HT-29 (cell line): ENCODE measurements around the gene CHKA. TPM values are rescaled to one million over a fixed set of nuclear protein-coding genes. Genes with fewer than 3 reads are reported as not detected.

Experiments used
- DNase-seq: peaks from one replicate; pipeline ENCODE4 v3.0.0-alpha.2; 2015; ENCODE audit warnings: low spot score
- total RNA-seq: library from RNA; depleted of rRNA; stranded (reverse); fragments of >200 nt; shearing (Covaris generic); gene quantifications from 2 replicates; pipeline ENCODE4 v1.2.3, GENCODE V29; 2014

The CHKA gene
- total RNA-seq, 1 experiment from 2014 or later = 79.4 TPM

DNA sequence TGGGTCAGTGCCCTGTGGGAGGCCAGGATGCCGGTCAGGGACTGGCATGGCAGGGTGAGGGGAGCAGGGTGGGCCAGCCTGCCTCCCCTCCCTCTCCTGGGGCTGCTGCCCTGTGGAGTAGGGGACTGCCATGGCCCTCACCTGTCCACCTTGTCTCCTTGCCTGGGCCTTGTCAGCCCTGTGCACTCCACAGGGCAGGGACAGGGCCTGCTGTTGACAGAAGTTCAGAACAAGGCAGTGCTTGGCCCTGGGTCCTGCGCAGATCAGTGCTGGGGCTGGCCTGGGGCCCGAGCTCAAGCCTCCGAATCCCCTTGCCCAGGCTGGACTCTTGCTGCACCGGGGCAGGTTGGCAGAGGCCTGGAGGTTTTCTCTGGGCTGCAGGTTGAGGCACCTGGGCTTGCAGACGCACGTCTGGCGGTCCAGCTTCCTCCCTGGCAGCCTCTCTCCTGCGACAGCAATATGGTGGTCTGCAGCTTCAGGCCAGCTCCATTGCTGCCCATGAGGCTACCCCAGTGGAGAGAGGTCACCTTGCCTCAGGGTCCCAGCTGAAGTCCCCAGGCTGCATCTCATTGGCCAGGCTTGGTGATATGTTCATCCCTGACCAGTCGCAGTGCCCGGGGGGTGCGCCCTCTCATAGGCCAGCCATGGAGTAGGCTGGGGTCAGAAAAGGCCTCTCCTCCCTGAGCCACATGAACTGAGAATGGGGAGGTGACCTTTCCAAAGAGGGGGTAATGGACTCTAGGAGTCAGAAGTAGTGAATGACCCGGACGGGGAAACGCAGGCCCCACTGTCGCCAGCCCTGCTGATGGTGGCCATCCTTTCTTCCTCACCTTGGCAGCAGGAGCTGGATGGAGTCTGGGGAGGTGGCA lies 21.5 kb upstream of the CHKA start:
- DNase-seq = no peak

DNA sequence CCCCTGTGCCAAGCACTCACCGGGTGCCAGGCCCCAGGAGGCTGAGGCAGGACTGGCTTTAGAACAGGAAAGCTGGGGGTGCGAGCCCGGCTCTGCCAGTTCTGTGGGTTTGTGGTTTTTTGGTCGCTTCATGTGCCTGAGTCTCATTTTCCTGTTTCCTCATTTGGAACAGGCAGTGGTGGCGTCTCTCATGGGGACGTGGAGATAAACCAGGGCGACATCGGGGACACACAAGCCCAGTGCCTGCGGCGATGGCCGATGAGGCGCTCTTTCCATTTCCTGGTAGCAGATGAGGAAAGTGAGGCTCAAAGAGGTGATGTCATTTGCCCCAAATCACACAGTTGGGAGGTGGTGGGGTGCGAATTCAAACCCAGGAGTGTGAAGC lies 20.8 kb upstream of the CHKA start:
- DNase-seq = no peak

DNA sequence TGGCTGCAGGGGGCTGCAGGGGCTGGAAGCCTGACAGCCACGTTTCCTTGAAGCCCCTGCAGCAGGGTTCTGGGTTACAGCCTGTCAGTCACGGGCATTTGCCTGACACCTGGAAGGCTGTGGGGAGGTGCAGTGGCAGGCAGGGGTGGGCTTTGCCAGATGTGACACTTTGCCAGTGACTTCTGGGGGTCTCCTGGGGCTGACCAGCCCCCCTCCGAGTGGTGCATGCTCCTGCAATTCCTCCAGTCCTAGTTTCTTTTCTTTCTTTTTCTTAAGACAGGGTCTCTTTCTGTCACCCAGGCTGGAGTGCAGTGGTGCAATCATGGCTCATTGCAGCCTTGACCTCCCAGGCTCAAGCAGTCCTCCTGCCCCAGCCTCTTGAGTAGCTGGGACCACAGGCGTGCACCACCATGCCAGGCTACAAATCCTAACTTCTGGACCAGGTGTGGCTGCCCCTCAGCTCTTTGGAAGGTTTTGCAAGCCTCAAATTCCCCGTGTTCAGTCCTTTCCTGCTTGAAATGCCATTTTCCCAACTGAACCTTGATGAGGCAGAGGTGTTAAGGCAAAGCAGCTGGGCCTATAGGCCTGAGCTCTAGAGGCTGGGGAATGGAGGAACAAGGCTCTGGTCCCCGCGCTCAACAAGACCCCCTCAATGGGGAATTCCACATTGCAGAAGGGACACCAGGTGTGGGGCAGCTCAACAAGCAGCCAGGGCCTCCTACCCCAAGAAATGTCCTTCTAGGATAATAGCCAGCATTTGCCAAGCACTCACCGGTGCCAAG lies 20.2 kb upstream of the CHKA start:
- DNase-seq = no peak

DNA sequence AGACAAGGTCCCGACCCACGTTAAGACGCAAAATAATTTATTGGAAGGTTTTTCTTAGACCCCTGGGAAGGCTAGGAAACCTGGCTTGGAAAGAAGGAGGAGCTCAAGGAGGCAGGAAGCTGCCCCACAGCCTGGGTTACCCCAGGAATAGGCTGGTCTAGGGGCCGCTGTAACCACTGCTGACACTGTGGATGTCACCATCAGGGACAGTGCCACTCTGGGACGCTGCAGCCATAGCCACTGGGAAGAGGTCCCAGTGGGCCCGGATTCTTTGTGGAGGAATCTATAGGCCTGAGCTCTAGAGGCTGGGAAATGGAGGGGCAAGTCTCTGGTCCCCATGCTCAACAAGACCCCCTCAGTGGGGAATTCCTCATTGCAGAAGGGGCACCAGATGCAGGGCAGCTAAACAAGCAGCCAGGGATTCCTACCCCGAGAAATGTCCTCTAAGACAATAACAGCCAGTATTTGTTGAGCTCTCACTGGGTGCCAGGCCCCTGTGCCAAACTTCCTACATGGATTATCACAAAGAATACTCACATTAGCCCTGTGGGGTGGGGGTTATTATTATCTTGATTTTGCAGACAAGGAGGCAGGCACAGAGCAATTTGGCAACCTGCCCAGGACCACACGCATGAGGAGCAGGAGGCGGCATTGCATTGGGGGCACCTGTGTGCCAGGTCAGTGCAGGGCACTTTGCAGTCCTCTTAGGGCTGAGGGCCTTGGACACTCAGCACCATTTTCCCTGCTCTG lies 19.5 kb upstream of the CHKA start:
- no peak for DNase-seq

DNA sequence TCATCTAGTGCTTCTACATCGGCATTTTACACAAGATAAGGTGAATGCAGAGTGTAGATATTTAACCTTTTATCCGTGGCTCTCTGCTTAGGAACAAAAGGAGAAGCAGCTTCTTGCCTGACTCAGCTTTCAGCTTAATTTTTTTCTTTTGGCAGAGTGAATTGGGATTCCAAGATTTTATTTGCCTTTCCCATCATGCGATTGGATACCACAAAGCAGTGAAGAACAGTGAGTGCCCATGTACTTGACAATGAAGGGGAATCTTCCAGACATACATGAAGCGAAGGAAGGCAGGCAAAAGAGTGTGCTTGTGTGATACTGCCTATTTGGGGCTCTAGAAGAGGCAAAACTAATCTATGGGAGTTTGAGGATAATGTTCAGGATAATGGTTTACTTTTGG lies 17.0 kb upstream of the CHKA start:
- no peak for DNase-seq

DNA sequence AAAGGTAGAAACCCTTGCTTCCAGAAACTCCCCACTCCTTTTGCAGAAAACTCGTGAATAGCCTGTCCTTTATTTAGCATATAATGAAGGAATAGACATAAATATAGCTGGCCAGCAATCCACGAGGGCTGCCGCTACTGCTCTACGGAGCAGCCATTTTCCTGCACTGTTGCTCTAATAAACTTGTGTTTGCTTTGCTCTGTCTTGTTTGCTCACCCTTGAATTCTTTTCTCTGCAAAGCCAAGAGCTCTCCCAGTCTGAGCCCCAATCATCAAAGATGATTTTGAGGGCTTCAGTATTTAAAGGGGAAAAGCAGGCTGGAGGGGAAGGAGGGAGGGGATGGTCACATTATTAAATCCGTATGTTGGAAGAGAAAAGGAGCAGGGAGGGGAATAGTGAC lies 16.6 kb upstream of the CHKA start:
- no peak for DNase-seq

DNA sequence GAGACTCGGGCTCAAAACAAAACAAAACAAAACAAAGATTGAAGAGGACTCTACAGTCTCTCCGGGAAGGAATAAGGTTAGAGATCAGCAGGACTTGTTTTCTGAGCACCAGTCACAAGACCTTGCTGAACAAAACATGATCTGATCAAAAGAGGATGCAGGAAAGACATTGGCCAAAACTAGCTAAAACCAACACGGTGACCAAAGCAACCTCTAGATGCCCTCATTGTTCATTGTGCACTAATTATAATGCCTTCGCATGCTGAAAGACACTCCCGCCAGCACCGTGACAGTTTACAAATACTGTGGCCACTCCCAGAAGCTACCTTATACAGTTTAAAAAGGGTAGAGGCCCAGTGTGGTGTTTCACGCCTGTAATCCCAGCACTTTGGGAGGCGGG lies 15.7 kb upstream of the CHKA start:
- no peak for DNase-seq

DNA sequence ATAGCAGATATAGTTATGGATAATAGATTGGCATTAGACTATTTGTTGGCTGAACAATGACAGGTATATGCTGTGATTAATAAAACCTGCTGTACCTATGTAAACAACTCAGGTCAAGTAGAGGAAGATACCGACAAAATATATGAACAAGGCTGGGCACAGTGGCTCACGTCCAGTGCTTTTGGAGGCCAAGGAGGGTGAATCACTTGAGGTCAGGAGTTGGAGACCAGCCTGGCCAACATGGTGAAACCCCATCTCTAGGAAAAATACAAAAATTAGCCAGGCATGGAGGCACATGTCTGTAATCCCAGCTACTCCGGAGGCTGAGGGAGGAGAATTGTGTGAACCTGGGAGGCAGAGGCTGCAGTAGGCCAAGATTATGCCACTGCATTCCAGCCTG lies 14.0 kb upstream of the CHKA start:
- no peak for DNase-seq

DNA sequence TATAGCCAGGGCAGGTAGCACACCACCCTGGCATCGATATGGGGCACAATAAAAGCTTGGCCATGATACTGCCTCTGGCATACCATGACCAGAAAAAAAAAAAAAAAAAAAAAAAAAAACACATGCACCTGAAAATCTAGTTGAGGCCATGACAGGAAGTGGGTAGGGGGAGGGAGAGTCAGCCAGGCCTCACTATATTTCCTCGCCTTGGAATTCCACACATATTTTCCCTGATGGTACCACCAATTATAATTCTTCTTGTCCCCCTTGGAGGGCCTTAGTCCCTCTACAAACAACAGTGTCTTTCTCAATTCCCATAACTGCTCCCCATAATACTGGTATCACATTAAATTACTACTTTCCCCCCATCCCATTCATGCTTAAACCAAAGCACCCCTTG lies 12.6 kb upstream of the CHKA start:
- DNase-seq = no peak

DNA sequence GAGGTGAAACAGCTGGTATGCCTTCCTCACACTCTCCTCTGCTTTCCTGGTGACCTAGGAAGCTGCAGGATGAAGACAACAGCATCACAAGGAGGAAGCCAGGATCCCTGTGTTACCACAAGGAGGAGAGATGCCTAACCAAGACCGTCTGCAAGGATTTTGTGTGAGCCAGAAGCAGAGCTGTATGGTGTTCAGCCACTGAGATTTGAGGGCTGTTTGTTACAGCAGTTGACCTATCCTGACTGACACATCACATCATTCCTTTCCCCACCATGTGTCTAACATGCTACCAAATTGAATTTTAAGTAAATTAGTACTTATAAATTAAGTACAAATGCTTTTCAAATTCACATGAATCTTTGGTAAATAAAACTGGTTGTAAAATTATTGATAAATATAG lies 8.9 kb upstream of the CHKA start:
- DNase-seq = no peak

DNA sequence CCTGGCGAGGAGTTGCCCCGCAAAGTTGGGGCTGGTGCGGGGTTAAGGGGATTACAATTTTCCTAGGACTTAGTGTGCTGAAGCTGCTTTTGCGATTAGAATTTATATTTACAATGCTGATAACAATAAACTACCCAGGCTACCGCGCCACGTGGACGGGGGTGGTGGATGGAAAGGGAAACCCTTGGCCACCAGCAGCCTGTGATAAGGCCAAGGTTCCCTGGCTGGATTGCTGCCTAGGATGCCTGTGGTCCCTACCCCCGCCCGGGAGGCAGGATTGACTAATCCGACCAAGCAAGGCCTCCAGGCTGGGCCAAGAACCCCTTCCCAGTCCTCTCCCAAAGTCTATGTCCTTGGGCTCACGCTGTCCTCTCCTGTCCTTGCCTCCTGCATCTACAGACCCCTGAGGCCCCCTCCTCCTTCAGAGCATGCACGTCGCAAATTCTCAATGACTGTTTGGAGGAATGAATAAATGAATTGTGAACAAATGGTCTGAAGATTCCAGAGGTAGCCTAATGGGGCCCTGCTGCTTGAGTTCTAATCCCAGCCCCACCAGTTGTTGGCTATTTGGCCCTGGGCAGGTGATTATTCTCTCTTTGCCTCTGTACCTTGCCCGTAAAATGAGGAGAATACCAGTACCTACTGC lies 7.6 kb upstream of the CHKA start:
- peak; percentile 58 for DNase-seq

DNA sequence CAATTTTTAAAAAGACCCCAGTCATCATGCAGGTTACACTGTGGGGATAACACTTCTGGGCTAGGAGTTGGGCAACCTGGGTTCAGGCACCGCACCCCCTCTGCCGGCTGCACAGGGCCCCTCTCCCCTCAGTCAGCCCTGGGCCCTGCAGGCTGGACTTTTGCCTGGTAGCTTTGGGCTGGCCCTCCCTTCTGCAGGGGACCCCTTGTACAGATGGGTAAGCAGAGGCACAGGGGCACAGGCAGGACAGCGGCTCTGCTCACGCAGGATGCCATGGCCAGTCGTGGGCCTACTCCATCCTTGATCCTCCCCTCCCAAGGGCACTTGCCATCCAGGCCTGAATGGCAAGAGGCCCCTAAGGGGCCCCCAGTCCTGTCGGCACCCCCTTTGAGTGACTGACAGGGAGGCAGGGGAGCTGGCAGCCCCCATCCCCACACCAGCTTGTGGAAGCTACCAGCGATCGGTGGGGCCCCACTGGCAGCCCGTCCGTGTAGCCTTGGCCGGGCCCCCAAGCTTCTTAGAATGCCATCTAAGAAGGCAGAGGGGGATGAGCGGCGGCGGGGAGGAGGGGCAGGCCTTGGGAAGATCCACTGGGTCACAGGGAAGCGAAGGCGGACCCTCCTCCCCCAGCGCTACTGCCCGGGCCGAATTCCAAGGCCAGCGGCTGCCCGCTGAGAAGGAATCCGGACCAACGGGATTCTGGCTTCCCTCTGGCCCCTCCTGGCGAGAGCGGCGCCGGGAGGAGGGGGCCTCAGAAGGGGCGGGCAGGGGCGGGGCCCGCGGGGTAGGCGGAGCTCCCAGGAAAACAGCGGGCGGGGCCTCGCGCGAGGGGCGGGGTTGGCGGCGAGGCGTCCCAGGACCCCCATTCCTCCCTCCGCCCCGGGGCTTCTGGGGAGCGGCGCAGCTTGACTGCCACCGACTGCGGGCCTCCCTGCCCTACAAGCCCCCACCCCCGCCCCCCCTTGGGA lies 6.8 kb upstream of the CHKA start:
- peak; percentile 87 for DNase-seq

DNA sequence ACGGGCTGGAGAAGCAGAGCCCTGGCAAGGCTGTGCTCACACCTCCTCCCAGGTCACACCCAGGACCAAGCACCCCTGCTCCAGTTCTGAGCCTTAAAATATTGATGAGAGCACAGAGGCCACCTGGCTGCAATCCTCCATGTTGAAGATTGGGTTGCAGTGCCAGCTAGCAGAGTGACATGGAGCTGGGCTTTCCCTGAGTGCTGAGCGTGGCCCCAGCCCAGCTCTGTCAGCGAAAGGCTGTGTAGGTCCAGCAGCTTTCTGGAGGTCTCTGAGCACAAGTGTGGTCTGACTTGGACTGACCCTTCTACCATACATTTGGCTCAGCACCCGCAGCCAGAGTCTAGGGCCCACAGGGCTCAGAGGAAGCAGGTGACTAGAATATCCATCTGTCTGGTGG lies 4.0 kb upstream of the CHKA start:
- no peak for DNase-seq

DNA sequence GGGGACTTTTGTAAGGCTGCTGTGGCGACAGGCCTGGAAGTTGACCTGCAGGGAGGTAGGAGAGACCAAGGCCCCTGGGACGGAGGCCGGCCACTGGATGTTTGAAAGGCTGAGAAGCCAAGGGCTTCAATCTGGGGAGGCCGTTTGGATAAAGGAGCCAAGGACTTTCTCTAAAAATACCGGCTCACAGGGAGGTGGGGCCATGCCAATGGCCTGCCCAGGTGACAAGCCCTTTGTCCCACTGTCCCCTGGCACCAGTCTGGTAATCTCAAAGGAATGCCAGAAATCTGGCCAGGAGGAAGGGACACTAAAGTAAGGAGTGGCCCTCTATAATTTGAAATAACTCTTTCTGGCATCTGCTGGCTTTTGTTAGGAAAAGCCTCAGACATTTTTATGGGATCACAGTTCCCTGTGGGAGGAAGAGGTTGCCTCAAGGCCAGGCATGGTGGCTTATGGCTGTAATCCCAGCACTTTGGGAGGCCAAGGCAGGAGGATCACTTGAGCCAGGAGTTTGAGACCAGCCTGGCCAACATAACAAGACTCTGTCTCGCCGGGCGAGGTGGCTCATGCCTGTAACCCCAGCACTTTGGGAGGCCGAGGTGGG lies 1.9 kb upstream of the CHKA start:
- peak; percentile 94 for DNase-seq

DNA sequence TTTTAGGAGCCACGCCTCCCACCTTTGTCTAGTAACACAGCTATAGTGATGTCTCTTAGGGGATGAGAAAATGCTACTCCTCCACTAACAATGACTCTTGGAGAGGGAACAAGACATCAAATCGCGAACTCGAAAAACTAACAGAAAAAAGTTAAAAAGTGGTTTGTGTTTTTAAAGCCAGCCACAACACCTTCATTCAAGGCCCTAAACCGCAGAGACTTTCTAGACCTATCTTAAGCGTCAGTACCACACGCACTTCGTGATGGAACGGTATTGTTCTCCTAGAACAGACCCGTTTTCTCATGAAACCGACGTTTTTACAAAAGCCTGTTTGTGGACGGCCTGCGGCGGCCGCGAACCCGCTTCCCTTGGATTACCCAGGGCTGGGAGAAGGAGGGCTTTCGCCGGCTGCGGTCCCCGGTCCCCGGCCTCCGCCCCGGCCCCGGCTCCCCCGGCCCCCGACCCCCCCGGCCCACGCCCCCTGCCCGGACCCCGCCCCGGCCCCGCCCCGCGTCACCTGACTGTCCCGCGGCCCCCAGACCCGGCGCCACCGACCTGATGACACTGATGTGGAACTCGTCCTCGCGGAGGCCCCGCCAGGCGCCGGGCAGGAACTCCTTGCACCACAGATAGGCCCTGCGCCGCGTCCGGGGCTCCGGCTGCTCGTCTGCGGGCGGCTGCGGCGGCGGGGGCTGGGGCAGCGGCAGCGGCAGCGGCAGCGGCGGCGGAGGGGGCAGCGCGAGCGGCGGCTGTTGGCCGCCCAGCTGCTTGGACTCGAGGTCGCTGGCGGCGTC lies 718 bp downstream of the CHKA start:
- peak; percentile 52 for DNase-seq

DNA sequence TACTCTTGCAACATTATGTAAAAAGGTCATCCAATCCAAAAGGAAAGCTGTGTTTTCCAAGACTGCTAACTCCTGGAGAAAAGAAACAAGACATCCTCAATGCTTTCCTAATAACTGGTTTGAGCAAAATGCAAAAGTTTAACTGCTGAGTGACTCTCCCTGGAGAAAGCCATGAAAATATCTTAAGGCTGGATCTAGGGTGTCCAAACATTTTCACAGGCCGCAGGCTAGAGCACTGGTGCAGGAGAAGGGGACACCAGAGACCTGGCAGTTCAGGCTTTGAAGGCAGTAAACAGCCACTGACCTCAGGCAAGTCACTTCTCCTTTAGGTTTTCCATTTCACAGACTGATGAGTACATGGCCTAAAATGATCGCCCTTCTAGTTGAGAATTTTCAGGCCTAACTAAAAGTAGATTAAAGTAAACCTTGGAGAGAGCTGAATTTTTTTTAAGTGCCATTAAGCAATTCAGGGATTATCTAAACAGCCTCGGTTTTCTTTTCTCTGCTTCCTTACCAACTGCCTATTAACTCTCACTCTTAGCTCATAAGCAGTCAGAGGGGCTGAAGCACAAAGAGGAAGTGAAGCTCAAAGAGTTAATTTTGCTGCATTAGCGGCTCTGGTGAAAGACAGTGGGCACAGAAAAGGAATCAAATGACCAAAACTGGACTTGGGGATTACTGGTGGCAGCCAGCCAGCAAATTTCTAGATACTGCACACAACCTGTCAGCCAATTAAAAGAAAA lies 2.3 kb downstream of the CHKA start:
- DNase-seq = peak; percentile 53

DNA sequence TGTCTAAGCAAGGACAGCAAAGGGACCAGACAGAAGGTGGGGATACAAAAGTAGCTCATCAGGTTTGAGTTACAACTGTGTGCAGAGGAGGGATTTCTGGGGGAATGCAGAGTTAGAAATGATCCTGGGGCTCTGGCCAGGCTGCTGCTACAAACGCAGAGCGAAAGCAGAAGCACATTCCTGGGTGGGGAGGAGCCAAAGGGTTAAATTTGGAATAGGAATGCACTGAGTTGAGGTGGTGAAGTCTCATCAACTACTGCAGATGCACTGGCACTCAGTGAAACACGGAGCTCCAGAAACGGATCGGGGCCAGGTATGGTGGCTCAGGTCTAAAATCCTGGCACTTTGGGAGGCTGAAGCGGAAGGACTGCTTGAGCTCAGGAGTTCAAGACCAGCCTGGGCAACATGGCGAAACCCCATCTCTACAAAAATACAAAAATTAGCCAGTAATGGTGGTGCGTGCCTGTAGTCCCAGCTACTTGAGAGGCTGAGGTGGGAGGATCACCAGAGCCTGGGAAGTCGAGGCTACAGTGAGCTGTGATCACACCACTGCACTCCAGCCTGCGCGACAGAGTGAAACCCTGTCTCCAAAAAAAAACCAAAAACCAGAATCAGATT lies 3.2 kb downstream of the CHKA start:
- DNase-seq = peak; percentile 82

DNA sequence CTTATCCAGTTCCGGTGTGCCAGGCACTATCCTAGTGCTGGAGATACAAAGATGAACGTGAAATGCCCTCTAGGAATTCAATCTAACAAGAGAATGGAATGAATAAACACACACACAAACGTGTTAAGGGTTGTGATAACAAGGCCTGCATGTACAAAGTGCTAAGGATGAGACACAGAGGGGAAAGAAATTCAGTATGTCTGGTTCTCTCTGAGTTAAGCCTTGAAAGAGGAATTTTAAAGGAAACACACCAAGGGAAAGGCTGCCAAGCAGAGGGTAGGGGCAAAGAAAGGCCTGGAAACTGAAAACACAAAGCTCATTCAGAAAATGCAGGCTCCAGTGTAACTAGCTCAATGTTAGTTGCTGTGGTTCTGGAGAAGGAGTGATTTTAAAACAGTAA lies 4.2 kb downstream of the CHKA start:
- no peak for DNase-seq
